Heart left ventricle (tissue), 16 donors: ENCODE measurements around the gene MIDN. TPM values are rescaled to one million over a fixed set of nuclear protein-coding genes. Genes with fewer than 3 reads are reported as not detected.
A peak's percentile ranks its signal among the peaks of the same experiment; 100 is the strongest.

Source experiments
- ATAC-seq, 4 donors: fragments of 200-7000 bp; cut with Tn5 transposase; one replicate each; pipeline ENCODE4 v1.9.1; 2020 to 2022; ENCODE audit warnings: moderate library complexity in 4 of 4, mild to moderate bottlenecking in 3 of 4, moderate number of reproducible peaks in 1 of 4
- DNase-seq, 5 donors: peaks; one replicate each; pipeline ENCODE4 v3.0.0-alpha.2; 2020
- H3K27ac ChIP-seq, 12 donors: fragments of 200-600 bp; sonication (generic) in 4 of 12; one replicate each; pipeline versions ENCODE4 v1.5.0 to v1.8.0; 2016 to 2022; ENCODE audit warnings: mild to moderate bottlenecking in 2 of 12
- H3K27me3 ChIP-seq, 9 donors: fragments of 200-600 bp; sonication (generic) in 2 of 9; one replicate each; pipeline versions ENCODE4 v1.5.1 to v1.8.0; 2016 to 2022; ENCODE audit warnings: mild to moderate bottlenecking in 3 of 9
- H3K36me3 ChIP-seq, 9 donors: fragments of 200-600 bp; sonication (generic) in 2 of 9; one replicate each; pipeline versions ENCODE4 v1.5.0 to v1.8.0; 2018 to 2022; ENCODE audit warnings: mild to moderate bottlenecking in 2 of 9
- H3K4me1 ChIP-seq, 12 donors: fragments of 200-600 bp; sonication (generic) in 4 of 12; one replicate each; pipeline versions ENCODE4 v1.5.0 to v1.8.0; 2016 to 2022; ENCODE audit warnings: mild to moderate bottlenecking in 3 of 12
- H3K4me3 ChIP-seq, 12 donors: fragments of 200-600 bp; sonication (generic) in 4 of 12; one replicate each; pipeline versions ENCODE4 v1.5.0 to v1.8.0; 2017 to 2022; ENCODE audit warnings: mild to moderate bottlenecking in 9 of 12, moderate library complexity in 4 of 12
- H3K9me3 ChIP-seq, 12 donors: fragments of 200-600 bp; sonication (generic) in 4 of 12; one replicate each; pipeline versions ENCODE4 v1.5.0 to v1.8.0; 2016 to 2022; ENCODE audit warnings: mild to moderate bottlenecking in 1 of 12
- POLR2A ChIP-seq, 2 donors: fragments of 450-650 bp; IDR thresholded peaks; one replicate each; pipeline ENCODE4 v1.6.1; 2017; ENCODE audit warnings: antibody characterized with exemption in 2 of 2, mild to moderate bottlenecking in 2 of 2, moderate library complexity in 2 of 2
- WGBS, 4 donors: extraction: QIAGEN DNeasy Blood & Tissue Kit in 2 of 4; methylation state at CpG; one replicate each; pipeline versions ENCODE4 v1.1.5 to v1.1.7; 2013 to 2018; 5-methylcytosine and 5-hydroxymethylcytosine counted together
- intact Hi-C, 10 donors: fragments of 100-400 bp; cut with DNase I; formaldehyde crosslinking; loops; one replicate each; pipeline versions ENCODE4 v1.11.1 to v1.14.2; 2022
- polyA plus RNA-seq, 2 donors: library from polyadenylated mRNA; stranded (reverse); fragments of 200-250 nt; gene quantifications; one replicate each; pipeline ENCODE4 v1.2.3, GENCODE V29; 2013
- total RNA-seq, 9 donors: library from RNA; depleted of rRNA in 2 of 9; stranded (reverse); fragments of >200 nt in 2 of 9; fragmentation: NEBNext Ultra II Directional in 3 of 9; extraction: Animal tissue kit (Norgen Biotek cat#: 25700) in 3 of 9; gene quantifications; one replicate each; pipeline versions ENCODE4 v1.1.0 to v1.2.4, GENCODE V29; 2016 to 2023
- TF ChIP-seq, protein P1 (sequence below), 12 donors: fragments of 200-600 bp; sonication (generic) in 4 of 12; IDR thresholded peaks; one replicate each; pipeline versions ENCODE4 v1.5.0 to v1.8.0; 2018 to 2022; ENCODE audit warnings: antibody characterized with exemption in 12 of 12, mild to moderate bottlenecking in 5 of 12
- donor health status: ischemic (EF 13 %, LVEDD 7.1; RV severe dilation, severe dysfunction).
- donor health status: healthy with polysubstance abuse.
- donor health status: DM: no; HTN: yes; CAD: no.
- donor health status: DM: no; HTN: no; CAD: no.
- donor health status: ischemic (EF 25% LVEDD 6.9; RV normal size, moderate dysfunction).
- donor health status: ischemic (EF 25% LVEDD 5.7; RV mildly dilated, moderate dysfunction).
- donor health status: healthy.
- donor health status: DM: yes; HTN: yes; CAD: no.
- donor health status: ischemic (EF 35%, LVEDD 5.7; RV mildly dilated, moderate dysfunction).
- donor health status: nonischemic (EF 11% LVEDD 7.7; RV severe dilation, severe dysfunction).
- donor health status: DM: yes; HTN: yes; CAD: no.
- donor health status: PGD.
- donor health status: ischemic (EF 29% LVEDD 5.4; RV normal size, mild dysfunction).
- donor health status: nonischemic (EF 23%, LVEDD 6.1; RV moderate dilation, normal function).

The MIDN gene
- total and polyA plus RNA-seq, 11 donors = 25.8 to 115 (median 50.7) TPM

- TF ChIP-seq, protein P1, sequence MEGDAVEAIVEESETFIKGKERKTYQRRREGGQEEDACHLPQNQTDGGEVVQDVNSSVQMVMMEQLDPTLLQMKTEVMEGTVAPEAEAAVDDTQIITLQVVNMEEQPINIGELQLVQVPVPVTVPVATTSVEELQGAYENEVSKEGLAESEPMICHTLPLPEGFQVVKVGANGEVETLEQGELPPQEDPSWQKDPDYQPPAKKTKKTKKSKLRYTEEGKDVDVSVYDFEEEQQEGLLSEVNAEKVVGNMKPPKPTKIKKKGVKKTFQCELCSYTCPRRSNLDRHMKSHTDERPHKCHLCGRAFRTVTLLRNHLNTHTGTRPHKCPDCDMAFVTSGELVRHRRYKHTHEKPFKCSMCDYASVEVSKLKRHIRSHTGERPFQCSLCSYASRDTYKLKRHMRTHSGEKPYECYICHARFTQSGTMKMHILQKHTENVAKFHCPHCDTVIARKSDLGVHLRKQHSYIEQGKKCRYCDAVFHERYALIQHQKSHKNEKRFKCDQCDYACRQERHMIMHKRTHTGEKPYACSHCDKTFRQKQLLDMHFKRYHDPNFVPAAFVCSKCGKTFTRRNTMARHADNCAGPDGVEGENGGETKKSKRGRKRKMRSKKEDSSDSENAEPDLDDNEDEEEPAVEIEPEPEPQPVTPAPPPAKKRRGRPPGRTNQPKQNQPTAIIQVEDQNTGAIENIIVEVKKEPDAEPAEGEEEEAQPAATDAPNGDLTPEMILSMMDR (IDR thresholded peaks at IDR 0.05) = no peak
- no peak for TF ChIP-seq POLR2A (IDR thresholded peaks at IDR 0.05)
- no peaks in the 10 kb centered on the region for H3K9me3 ChIP-seq
- H3K27me3 ChIP-seq = no peaks in the 10 kb centered on the region
- no peak for ATAC-seq
- peaks cover 9 to 68% (median 65%) of the 10 kb centered on the region in 9 donors for H3K36me3 ChIP-seq
- peak overlapping the region in 9 of 12 donors; percentile 73 to 97 (median 84) for H3K4me3 ChIP-seq
- WGBS, 4 donors = 78 to 88% (median 84%) methylated on average over 13 to 20 of the region's 20 CpGs
- intact Hi-C loops = loop anchor here in 1 of 10 donors (5.0 kb wide), 1 partner anchor 457 kb away; the partner anchor contains the start of gene PTBP1
- DNase-seq = peak in 1 of 5 donors; percentile 38
- peaks cover 25 to 89% (median 73%) of the 10 kb centered on the region in 12 donors for H3K4me1 ChIP-seq
- H3K27ac ChIP-seq = peak overlapping the region; percentile 96 to 100 (median 100)
Measured at GRCh38 chr19:1254530-1255185, 6.3 kb downstream of the MIDN start.

GRCh38 chr19:1255186-1256161 lies 7.1 kb downstream of the MIDN start:
- intact Hi-C loops = no loop called here
- peak overlapping the region in 2 of 12 donors; percentile 2 to 16 for H3K4me3 ChIP-seq
- 85 to 87% (median 86%) methylated on average over 23 to 52 of the region's 52 CpGs for WGBS, 4 donors
- H3K4me1 ChIP-seq = peaks cover 27 to 97% (median 81%) of the 10 kb centered on the region in 12 donors
- peak overlapping the region; percentile 39 to 100 (median 98) for H3K27ac ChIP-seq
- ATAC-seq = no peak
- TF ChIP-seq, protein P1 (IDR thresholded peaks at IDR 0.05) = no peak
- TF ChIP-seq POLR2A (IDR thresholded peaks at IDR 0.05) = no peak
- no peaks in the 10 kb centered on the region for H3K27me3 ChIP-seq
- H3K36me3 ChIP-seq = peaks cover 9 to 65% (median 58%) of the 10 kb centered on the region in 9 donors
- peak in 1 of 5 donors; percentile 38 for DNase-seq
- no peaks in the 10 kb centered on the region for H3K9me3 ChIP-seq

- intact Hi-C loops = no loop called here
- no peak for DNase-seq
- Histone ChIP-seq H3K27ac (peak overlapping the region in 10 of 12 donors; percentile 39 to 100 (median 98)), H3K27me3 (no peaks in the 10 kb centered on the region), H3K4me3 (no peak overlapping the region), H3K36me3 (peaks cover 9 to 57% (median 52%) of the 10 kb centered on the region in 9 donors), H3K4me1 (peaks cover 28 to 97% (median 86%) of the 10 kb centered on the region in 12 donors), H3K9me3 (no peaks in the 10 kb centered on the region)
- no peak for ATAC-seq
- TF ChIP-seq POLR2A (IDR thresholded peaks at IDR 0.05) = no peak
- TF ChIP-seq, protein P1 (IDR thresholded peaks at IDR 0.05) = no peak
- WGBS, 4 donors = 78 to 83% (median 81%) methylated on average over 38 to 46 of the region's 46 CpGs
Measured at GRCh38 chr19:1256646-1257474, 8.5 kb downstream of the MIDN start.
